Stimulated activated naive CD8-positive, alpha-beta T cell treated with anti-CD3 and anti-CD28 coated beads, Interleukin-15, Interleukin-2, amounts not matched to agents 100 ng/mL and 50 ng/mL, for 24 hours (primary cell): ENCODE data around the gene PPIG.
"Not testable (repeated sequence)": the region's sequence is repeated elsewhere in the genome, so short reads cannot be mapped to it uniquely, and the experiment has no call there.

Source experiments
- H3K27ac Mint-ChIP-seq: one replicate; pipeline ENCODE4 v1.8.0; 2021; ENCODE audit warnings: mild to moderate bottlenecking, mixed read lengths
- H3K27me3 Mint-ChIP-seq: one replicate; pipeline ENCODE4 v1.8.0; 2021; ENCODE audit warnings: mixed read lengths
- H3K36me3 Mint-ChIP-seq: one replicate; pipeline ENCODE4 v1.8.0; 2021; ENCODE audit warnings: low read depth, mixed read lengths
- H3K4me1 Mint-ChIP-seq: one replicate; pipeline ENCODE4 v1.8.0; 2021; ENCODE audit warnings: low read depth, mixed read lengths
- H3K4me3 Mint-ChIP-seq: one replicate; pipeline ENCODE4 v1.8.0; 2021; ENCODE audit warnings: mild to moderate bottlenecking, mixed read lengths
- H3K9me3 Mint-ChIP-seq: one replicate; pipeline ENCODE4 v1.8.0; 2021; ENCODE audit warnings: mixed read lengths

PPIG gene

DNA sequence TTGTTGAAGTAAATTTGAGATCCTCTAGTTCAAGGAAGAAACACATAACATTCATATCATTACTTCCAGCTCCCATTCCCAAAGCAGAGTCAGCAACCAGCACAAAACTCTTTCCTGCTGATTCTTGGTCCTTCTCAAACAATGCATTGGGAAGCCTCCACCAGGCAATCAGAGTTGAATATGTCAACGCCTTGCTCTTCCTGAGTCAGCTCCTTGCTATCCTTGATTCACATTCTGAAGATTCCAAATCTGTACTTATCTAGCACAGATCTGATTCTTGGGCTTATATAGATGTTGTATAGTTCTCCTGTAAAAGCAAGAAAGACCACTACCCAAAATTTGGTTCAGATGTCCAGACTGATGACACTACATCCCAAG, 80.4 kb downstream of the PPIG start:
- Mint-ChIP-seq H3K36me3 (no peaks in the 10 kb centered on the region), H3K9me3 (no peaks in the 10 kb centered on the region), H3K27ac (no peak overlapping the region), H3K27me3 (no peaks in the 10 kb centered on the region), H3K4me3 (no peak overlapping the region), H3K4me1 (peaks cover 5% of the 10 kb centered on the region)

DNA sequence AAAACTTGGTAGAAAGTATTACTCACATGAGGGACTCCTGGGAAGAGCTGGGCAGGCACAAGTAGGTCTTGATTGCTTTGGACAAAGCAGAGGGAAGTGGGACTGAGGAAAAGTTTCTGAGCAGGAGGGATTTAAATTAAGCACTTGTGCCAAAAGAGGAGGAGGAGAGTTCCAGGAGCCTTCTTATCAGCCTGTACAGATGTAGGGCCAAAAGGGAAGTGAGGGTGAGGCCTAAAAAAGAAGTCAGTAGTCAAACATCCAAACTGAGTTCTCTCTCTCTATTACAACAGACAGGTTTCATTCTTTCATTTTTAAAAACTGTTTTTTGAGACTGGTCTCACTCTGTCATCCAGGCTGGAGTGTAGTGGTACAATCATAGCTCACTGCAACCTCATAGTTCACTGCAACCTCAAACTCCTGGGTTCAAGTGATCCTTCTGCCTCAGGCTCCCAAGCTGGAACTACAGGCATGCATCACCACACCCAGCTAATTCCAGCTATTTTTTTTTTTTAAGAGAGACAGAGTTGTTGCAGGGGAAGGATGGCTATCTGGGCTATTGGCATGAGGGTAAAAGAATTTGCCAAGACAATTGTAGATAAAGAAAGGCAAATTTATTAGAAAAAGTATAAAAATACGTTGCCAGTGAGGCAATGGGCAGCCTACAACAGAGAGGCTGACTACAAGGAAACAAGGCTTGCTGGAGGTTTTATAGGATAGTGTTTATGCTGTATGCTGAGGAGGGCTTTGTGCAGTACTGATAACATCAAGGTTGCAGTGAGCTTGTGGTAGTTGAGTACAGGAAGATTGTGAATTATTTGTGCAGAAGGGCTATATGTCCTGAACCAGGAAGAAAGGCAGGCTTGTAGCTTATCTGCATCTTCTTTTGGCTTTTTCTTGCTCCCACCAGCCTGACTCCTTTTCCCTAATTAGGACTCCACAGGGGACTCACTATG, 81.1 kb downstream of the PPIG start:
- H3K27ac Mint-ChIP-seq: no peak overlapping the region
- peaks cover 3% of the 10 kb centered on the region for H3K4me1 Mint-ChIP-seq
- H3K27me3 Mint-ChIP-seq: no peaks in the 10 kb centered on the region
- H3K4me3 Mint-ChIP-seq: no peak overlapping the region
- H3K9me3 Mint-ChIP-seq: no peaks in the 10 kb centered on the region
- H3K36me3 Mint-ChIP-seq: no peaks in the 10 kb centered on the region

DNA sequence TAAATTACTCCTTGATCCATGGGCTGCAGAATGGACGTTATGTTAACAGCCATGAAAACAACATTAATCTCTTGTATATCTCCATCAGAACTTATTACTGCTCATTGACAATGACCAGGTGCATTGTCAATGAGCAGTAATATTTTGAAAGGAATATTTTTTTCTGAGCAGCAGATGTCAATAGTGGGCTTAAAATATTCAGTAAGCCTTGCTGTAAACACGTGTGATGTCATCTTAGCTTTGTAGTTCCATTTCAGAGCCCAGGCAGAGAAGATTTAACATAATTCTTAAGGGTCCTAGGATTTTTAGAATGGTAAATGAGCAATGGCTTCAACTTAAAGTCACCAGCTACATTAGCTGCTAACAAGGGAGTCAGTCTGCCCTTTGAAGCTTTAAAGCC, 83.4 kb downstream of the PPIG start:
- H3K4me1 Mint-ChIP-seq: no peaks in the 10 kb centered on the region
- H3K36me3 Mint-ChIP-seq: no peaks in the 10 kb centered on the region
- peaks cover under 1% of the 10 kb centered on the region for H3K27me3 Mint-ChIP-seq
- no peak overlapping the region for H3K27ac Mint-ChIP-seq
- H3K4me3 Mint-ChIP-seq: no peak overlapping the region
- no peaks in the 10 kb centered on the region for H3K9me3 Mint-ChIP-seq

DNA sequence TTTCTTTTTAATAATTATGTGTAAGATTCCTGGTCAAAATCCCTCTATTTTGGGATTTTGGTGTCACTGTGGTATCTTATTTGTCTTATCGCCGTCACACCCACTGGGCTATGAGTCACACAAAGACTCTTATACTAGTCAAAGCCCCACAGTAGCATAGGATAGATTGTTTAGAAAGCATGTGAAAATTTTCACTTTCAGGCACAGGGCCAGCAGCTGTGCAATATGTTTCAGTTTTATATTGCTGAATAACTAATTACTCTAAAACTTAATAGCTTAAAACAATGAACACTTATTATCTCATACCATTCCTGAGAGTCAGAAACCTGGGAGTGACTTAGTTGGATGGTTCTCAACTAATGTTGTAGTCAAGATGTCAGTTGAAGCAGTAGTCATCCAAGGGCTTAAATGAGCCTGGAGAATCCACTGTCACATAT, 86.1 kb downstream of the PPIG start:
- peaks cover 9% of the 10 kb centered on the region for H3K27me3 Mint-ChIP-seq
- H3K9me3 Mint-ChIP-seq: no peaks in the 10 kb centered on the region
- H3K27ac Mint-ChIP-seq: no peak overlapping the region
- no peaks in the 10 kb centered on the region for H3K4me1 Mint-ChIP-seq
- H3K4me3 Mint-ChIP-seq: no peak overlapping the region
- no peaks in the 10 kb centered on the region for H3K36me3 Mint-ChIP-seq

DNA sequence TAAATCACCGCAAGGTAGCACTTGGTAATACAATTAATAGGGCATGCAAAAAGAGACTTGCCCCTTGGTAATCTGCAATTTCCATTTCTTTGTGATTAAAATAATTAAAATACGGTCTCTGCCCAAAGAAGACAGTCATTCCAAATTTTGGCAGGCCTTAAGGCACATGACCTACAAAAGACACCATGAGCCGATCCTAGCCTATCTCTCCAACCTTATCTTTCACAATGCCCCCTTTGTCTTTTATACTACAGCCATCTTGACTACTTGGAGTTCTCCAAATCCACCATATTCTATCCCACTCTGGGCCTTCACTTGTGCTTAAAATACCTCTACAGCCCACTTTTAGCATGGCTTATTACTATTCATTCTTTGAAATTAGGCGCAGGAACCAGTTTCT, 86.8 kb downstream of the PPIG start:
- H3K9me3 Mint-ChIP-seq: no peaks in the 10 kb centered on the region
- H3K27ac Mint-ChIP-seq: no peak overlapping the region
- no peak overlapping the region for H3K4me3 Mint-ChIP-seq
- no peaks in the 10 kb centered on the region for H3K4me1 Mint-ChIP-seq
- peaks cover 9% of the 10 kb centered on the region for H3K27me3 Mint-ChIP-seq
- no peaks in the 10 kb centered on the region for H3K36me3 Mint-ChIP-seq

DNA sequence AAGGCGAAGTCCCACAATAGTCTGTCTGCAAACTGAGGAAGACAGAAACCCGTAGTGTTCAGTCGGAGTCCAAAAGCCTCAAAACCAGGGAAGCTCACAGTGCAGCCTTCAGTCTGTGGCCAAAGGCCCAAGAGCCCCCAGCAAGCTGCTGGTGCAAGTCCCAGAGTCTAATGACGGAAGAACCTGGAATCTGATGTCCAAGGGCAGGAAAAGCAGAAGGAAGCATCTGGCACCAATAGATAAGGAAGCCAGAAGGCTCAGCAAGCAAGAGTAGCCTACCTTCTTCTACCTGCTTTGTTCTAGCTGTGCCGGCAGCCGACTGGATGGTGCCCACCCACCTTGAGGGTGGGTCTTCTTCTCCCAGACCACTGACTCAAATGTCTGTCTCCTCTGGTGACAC, 88.3 kb downstream of the PPIG start:
- Mint-ChIP-seq H3K4me3 (no peak overlapping the region), H3K27ac (no peak overlapping the region), H3K9me3 (no peaks in the 10 kb centered on the region), H3K4me1 (no peaks in the 10 kb centered on the region), H3K36me3 (no peaks in the 10 kb centered on the region), H3K27me3 (peaks cover 9% of the 10 kb centered on the region)

DNA sequence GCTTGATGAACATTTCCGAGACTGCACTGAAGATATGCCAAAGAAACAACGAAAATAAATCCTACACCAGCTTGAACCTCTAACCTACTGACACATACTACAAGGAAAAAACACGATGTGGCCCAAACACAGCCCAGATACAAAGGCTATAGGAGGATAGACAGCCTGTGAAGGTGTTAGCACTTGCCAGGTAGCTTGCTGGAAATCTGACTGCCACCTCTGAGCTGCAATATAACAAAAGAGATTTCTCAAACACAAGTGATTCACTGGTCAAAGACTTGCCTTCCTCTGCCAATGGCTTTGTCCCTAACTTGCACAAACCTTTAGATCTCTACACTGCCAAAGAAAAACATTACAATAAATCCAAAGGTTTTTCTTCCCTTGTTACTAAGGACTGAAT, 89.0 kb downstream of the PPIG start:
- Mint-ChIP-seq H3K9me3 (no peaks in the 10 kb centered on the region), H3K27ac (no peak overlapping the region), H3K4me1 (no peaks in the 10 kb centered on the region), H3K4me3 (no peak overlapping the region), H3K27me3 (peaks cover 9% of the 10 kb centered on the region), H3K36me3 (no peaks in the 10 kb centered on the region)

DNA sequence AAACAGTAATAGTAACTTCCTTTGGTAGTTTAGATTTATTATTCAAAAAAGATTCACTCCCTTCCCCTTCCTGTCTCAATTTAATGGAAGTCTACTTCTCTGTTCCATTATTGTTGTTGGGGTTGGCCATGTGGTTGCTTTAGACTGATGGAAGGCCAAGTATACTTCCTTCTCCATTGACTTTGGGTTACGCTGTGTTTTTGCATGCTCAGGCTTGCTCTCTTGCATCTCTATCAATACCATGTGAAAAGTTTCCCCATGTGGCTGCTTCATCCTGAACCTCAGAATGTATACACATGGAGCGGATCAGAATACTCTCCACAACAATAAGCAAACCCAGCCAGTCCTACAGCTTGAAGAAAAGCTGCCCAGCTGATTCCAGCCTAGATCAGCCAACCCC, 89.8 kb downstream of the PPIG start:
- Mint-ChIP-seq H3K36me3 (no peaks in the 10 kb centered on the region), H3K4me3 (no peak overlapping the region), H3K27ac (no peak overlapping the region), H3K27me3 (peaks cover 9% of the 10 kb centered on the region), H3K9me3 (no peaks in the 10 kb centered on the region), H3K4me1 (no peaks in the 10 kb centered on the region)

DNA sequence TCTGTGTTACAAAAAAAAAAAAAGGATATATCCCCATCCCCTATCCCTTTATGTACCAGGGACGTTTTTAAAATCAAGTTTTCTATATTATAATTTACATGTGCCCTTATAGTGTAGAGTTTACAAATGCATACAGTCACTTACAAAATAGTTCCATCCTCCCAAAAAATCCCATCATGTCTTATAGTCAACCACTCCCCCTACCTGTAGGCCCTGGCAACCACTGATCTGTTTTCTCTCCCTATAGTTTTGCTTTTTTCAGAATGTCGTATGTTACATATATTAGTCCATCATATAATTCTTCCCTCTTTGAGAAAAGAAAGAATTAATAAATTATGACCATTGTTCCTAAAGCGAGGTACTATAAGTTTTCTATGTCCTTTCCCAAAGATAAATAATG, 92.2 kb downstream of the PPIG start:
- no peak overlapping the region for H3K27ac Mint-ChIP-seq
- no peaks in the 10 kb centered on the region for H3K4me1 Mint-ChIP-seq
- H3K9me3 Mint-ChIP-seq: no peaks in the 10 kb centered on the region
- H3K4me3 Mint-ChIP-seq: no peak overlapping the region
- no peaks in the 10 kb centered on the region for H3K36me3 Mint-ChIP-seq
- H3K27me3 Mint-ChIP-seq: peaks cover 9% of the 10 kb centered on the region

DNA sequence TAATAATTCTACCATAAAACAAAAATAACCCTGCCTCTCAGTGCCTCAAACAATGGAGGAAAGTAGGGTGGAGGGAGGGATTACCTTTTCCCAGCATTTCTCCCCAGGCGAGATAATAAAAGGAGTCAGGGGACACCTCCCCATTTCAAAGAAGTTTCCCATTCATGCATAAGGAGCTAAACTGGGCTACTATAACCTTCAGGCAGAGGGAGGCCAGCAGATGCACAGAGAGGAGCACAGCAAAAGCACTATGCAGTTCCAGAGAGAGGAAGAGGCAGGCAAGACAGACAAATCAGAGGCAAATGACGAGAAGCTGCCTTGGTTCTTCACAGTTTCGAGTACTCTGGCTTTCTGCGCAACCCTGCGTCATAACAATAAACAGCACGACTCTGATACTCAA, 92.7 kb downstream of the PPIG start:
- no peaks in the 10 kb centered on the region for H3K36me3 Mint-ChIP-seq
- no peak overlapping the region for H3K27ac Mint-ChIP-seq
- H3K4me3 Mint-ChIP-seq: no peak overlapping the region
- no peaks in the 10 kb centered on the region for H3K9me3 Mint-ChIP-seq
- no peaks in the 10 kb centered on the region for H3K4me1 Mint-ChIP-seq
- peaks cover 9% of the 10 kb centered on the region for H3K27me3 Mint-ChIP-seq

DNA sequence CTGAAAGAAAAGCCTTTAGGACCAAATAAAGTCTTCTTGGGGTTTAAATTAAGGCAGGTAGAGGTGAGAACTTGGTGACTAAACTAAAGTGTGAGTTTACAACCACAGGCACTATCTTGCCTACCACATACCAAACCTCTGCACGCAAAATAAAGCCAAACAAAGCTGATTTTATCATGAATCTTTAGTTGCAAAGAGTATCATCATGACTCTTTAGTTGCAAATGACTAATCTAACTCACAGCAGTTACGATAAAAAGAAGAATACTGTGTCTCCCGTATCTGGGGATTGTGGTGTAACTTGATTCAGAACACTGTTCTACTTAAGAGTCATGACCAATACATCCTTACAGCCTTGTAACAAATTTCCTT, 98.9 kb downstream of the PPIG start:
- Mint-ChIP-seq H3K9me3 (no peaks in the 10 kb centered on the region), H3K4me3 (no peak overlapping the region), H3K36me3 (no peaks in the 10 kb centered on the region), H3K27ac (no peak overlapping the region), H3K27me3 (no peaks in the 10 kb centered on the region), H3K4me1 (peaks cover 12% of the 10 kb centered on the region)

DNA sequence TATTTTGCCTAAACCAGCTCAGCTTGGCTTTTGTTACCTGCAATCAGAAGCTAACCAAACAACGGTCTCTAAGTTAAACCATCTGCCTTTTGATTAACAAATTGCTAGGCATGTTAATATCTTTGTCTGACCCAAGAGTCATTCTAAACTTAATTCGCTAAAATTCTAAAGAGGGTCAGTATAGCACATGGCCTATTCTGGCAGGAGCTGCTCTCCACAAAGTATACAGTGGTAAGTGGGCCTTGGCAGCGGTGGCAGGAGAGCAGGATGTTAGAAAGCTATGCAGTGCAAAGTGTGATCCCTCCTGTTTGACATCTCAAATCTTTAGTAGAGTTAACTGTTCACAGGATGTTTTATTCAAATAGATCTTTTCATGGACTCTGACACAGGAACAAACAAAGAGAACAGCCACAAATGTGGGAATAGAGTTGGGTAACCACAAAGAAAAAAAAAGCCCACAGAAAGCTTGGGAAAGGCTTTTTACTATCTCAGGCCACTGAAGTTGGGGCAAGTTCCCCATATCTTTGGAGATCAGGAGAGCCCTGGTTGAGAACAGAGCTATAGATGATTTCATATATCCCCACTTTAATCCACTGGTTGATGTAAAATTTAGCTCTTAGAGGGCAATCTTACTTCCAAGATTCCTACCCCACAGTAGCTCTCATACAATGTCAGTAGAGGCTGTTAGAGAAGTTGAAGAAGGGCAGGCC, 99.4 kb downstream of the PPIG start:
- Mint-ChIP-seq H3K4me1 (peaks cover 12% of the 10 kb centered on the region), H3K27me3 (no peaks in the 10 kb centered on the region), H3K4me3 (no peak overlapping the region), H3K27ac (peak overlapping the region; percentile 13), H3K9me3 (no peaks in the 10 kb centered on the region), H3K36me3 (peaks cover 4% of the 10 kb centered on the region)

DNA sequence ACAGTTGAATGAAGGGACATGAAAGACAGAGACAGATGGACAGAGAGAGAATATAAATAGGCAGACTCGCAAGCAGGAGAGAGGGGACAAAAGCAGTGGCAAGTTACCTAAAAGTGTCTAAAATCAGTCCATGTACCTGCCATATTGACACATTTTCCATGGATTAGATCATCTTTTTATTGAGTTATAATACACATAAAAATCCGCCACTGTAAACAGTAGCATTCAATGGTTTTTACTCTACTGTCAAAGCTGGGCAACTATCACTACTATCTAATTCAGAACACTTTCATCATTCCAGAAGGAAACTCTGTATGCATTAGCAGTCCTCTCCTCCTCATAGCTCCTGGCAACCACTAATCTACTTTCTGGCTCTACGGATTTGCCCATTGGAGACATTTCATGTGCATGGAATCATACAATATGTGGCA, 100.0 kb downstream of the PPIG start:
- no peak overlapping the region for H3K27ac Mint-ChIP-seq
- H3K9me3 Mint-ChIP-seq: no peaks in the 10 kb centered on the region
- no peaks in the 10 kb centered on the region for H3K27me3 Mint-ChIP-seq
- peaks cover 12% of the 10 kb centered on the region for H3K4me1 Mint-ChIP-seq
- H3K36me3 Mint-ChIP-seq: peaks cover 7% of the 10 kb centered on the region
- H3K4me3 Mint-ChIP-seq: no peak overlapping the region

DNA sequence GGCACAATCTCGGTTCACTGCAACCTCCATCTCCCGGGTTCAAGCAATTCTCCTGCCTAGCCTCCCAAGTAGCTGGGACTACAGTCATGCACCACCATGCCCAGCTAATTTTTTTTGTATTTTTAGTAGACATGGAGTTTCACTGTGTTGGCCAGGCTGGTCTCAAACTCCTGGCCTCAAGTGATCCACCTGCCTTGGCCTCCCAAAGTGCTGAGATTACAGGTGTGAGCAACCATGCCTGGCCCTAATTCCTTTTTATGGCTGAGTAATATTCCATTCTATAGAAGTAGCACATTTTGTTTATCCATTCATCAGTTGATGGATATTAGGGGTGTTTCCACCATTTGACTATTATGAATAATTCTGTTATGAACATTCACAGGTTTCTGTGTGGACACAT, 100.6 kb downstream of the PPIG start:
- H3K27me3 Mint-ChIP-seq, H3K9me3 Mint-ChIP-seq, H3K4me3 Mint-ChIP-seq, H3K36me3 Mint-ChIP-seq, H3K27ac Mint-ChIP-seq: not testable (repeated sequence)
- H3K4me1 Mint-ChIP-seq: peaks cover 12% of the 10 kb centered on the region

DNA sequence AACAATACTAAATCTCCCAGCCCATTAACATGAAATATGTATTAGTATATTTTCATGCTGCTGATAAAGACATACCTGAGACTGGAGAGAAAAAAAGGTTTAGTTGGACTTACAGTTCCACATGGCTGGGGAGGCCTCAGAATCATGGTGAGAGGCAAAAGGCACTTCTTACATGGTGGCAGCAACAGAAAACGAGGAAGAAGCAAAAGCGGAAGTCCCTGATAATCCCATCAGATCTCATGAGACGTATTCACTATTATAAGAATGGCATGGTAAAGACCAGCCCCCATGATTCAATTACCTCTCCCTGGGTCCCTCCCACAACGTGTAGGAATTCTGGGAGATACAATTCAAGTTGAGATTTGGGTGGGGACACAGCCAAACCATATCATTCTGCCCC, 102.7 kb downstream of the PPIG start:
- H3K27ac Mint-ChIP-seq: not testable (repeated sequence)
- peaks cover 12% of the 10 kb centered on the region for H3K4me1 Mint-ChIP-seq
- H3K36me3 Mint-ChIP-seq: peaks cover 18% of the 10 kb centered on the region

More for the DNA sequence above, 102.7 kb downstream of the PPIG start:
- not testable (repeated sequence) for H3K4me3 Mint-ChIP-seq, H3K27me3 Mint-ChIP-seq
- peaks cover 14% of the 10 kb centered on the region for H3K9me3 Mint-ChIP-seq
